SIG-M5 treated with dmso at 0.1 percent for 504 hours (cell line): ENCODE results near the gene COL20A1.
"Not testable (repeated sequence)": the region's sequence is repeated elsewhere in the genome, so short reads cannot be mapped to it uniquely, and the experiment has no call there.

Source experiments
- DNase-seq: peaks from one replicate; lab custom pipeline; 2025; ENCODE audit not compliant: unreplicated experiment; lab: John Stamatoyannopoulos, UW

COL20A1 gene

GRCh38 chr20:63290136-63290676, 2.8 kb upstream of the COL20A1 start:
- DNase-seq, result no peak

GRCh38 chr20:63290677-63291472, 2.1 kb upstream of the COL20A1 start:
- DNase-seq, result no peak

GRCh38 chr20:63291811-63292210, 1.2 kb upstream of the COL20A1 start:
- no peak for DNase-seq

GRCh38 chr20:63292292-63292701, 689 bp upstream of the COL20A1 start:
- DNase-seq, result no peak

GRCh38 chr20:63293456-63293855, 470 bp downstream of the COL20A1 start:
- DNase-seq, result no peak

- no peak for DNase-seq
Observed at GRCh38 chr20:63293871-63294535, 1.0 kb downstream of the COL20A1 start.

GRCh38 chr20:63294536-63294900, 1.5 kb downstream of the COL20A1 start:
- DNase-seq, result no peak

- no peak for DNase-seq
Observed at GRCh38 chr20:63295018-63295417, 2.0 kb downstream of the COL20A1 start.

- DNase-seq, result no peak
Observed at GRCh38 chr20:63295422-63295821, 2.4 kb downstream of the COL20A1 start.

- DNase-seq, result no peak
Observed at GRCh38 chr20:63295846-63296245, 2.9 kb downstream of the COL20A1 start.

- DNase-seq, result no peak
Observed at GRCh38 chr20:63296531-63297299, 3.7 kb downstream of the COL20A1 start.

- DNase-seq, result no peak
Observed at GRCh38 chr20:63297371-63297781, 4.4 kb downstream of the COL20A1 start.

- no peak for DNase-seq
Observed at GRCh38 chr20:63297796-63298572, 5.0 kb downstream of the COL20A1 start.

- DNase-seq, result no peak
Observed at GRCh38 chr20:63298731-63299312, 5.8 kb downstream of the COL20A1 start.

GRCh38 chr20:63301671-63302070, 8.7 kb downstream of the COL20A1 start:
- no peak for DNase-seq

- no peak for DNase-seq
Observed at GRCh38 chr20:63303095-63303666, 10.2 kb downstream of the COL20A1 start.

GRCh38 chr20:63305393-63305792, 12.4 kb downstream of the COL20A1 start:
- no peak for DNase-seq

GRCh38 chr20:63305933-63306672, 13.1 kb downstream of the COL20A1 start:
- DNase-seq, result not testable (repeated sequence)
